Measurements from ENCODE around the gene ZNF524.

Gene ZNF524

GRCh38 chr19:55619286-55619685, 19.2 kb downstream of the ZNF524 start:
- in situ Hi-C loops (cut with MboI; ENCODE audit: low sequenced_read_pairs) = no loop called here

GRCh38 chr19:55620410-55621204, 20.5 kb downstream of the ZNF524 start:
- in situ Hi-C loops (cut with MboI; ENCODE audit: low sequenced_read_pairs) = loop anchor here (10.0 kb wide), 2 partner anchors 106 to 466 kb away; partner anchors contain the start of gene TNNI3

- in situ Hi-C loops (cut with MboI; ENCODE audit: low sequenced_read_pairs) = loop anchor here (10.0 kb wide), 2 partner anchors 106 to 466 kb away; partner anchors contain the start of gene TNNI3
Observed at GRCh38 chr19:55621205-55621672, 21.2 kb downstream of the ZNF524 start.

- in situ Hi-C loops (cut with MboI; ENCODE audit: low sequenced_read_pairs) = loop anchor here (10.0 kb wide), 2 partner anchors 107 to 467 kb away; partner anchors contain the start of gene TNNI3
Observed at GRCh38 chr19:55621673-55622231, 21.7 kb downstream of the ZNF524 start.

- in situ Hi-C loops (cut with MboI; ENCODE audit: low sequenced_read_pairs) = loop anchor here (10.0 kb wide), 2 partner anchors 108 to 468 kb away; partner anchors contain the start of gene TNNI3
Observed at GRCh38 chr19:55622242-55622969, 22.3 kb downstream of the ZNF524 start.

GRCh38 chr19:55623130-55623529, 23.0 kb downstream of the ZNF524 start:
- in situ Hi-C loops (cut with MboI; ENCODE audit: low sequenced_read_pairs) = loop anchor here (10.0 kb wide), 2 partner anchors 108 to 468 kb away; partner anchors contain the start of gene TNNI3

GRCh38 chr19:55623561-55623960, 23.5 kb downstream of the ZNF524 start:
- in situ Hi-C loops (cut with MboI; ENCODE audit: low sequenced_read_pairs) = loop anchor here (10.0 kb wide), 2 partner anchors 109 to 469 kb away; partner anchors contain the start of gene TNNI3

- in situ Hi-C loops (cut with MboI; ENCODE audit: low sequenced_read_pairs) = loop anchor here (10.0 kb wide), 2 partner anchors 110 to 470 kb away; partner anchors contain the start of gene TNNI3
Observed at GRCh38 chr19:55624109-55625003, 24.3 kb downstream of the ZNF524 start, which contains the start of gene ZNF784. TSS of gene ZNF784 (minus strand) at chr19:55624566. CDS start at chr19:55624561, 5 bp downstream.

GRCh38 chr19:55625004-55625326, 24.9 kb downstream of the ZNF524 start:
- in situ Hi-C loops (cut with MboI; ENCODE audit: low sequenced_read_pairs) = loop anchor here (10.0 kb wide), 2 partner anchors 110 to 470 kb away; partner anchors contain the start of gene TNNI3

- in situ Hi-C loops (cut with MboI; ENCODE audit: low sequenced_read_pairs) = loop anchor here (10.0 kb wide), 2 partner anchors 112 to 472 kb away; partner anchors contain the start of gene TNNI3
Observed at GRCh38 chr19:55626350-55626749, 26.3 kb downstream of the ZNF524 start.

GRCh38 chr19:55632463-55632834, 32.4 kb downstream of the ZNF524 start:
- in situ Hi-C loops (cut with MboI; ENCODE audit: low sequenced_read_pairs) = no loop called here

GRCh38 chr19:55633861-55634260, 33.8 kb downstream of the ZNF524 start:
- in situ Hi-C loops (cut with MboI; ENCODE audit: low sequenced_read_pairs) = no loop called here

- in situ Hi-C loops (cut with MboI; ENCODE audit: low sequenced_read_pairs) = no loop called here
Observed at GRCh38 chr19:55635334-55635717, 35.2 kb downstream of the ZNF524 start.

GRCh38 chr19:55635856-55636440, 35.9 kb downstream of the ZNF524 start:
- in situ Hi-C loops (cut with MboI; ENCODE audit: low sequenced_read_pairs) = no loop called here

- in situ Hi-C loops (cut with MboI; ENCODE audit: low sequenced_read_pairs) = no loop called here
Observed at GRCh38 chr19:55636723-55637122, 36.6 kb downstream of the ZNF524 start.

GRCh38 chr19:55637534-55637933, 37.4 kb downstream of the ZNF524 start:
- in situ Hi-C loops (cut with MboI; ENCODE audit: low sequenced_read_pairs) = no loop called here

- in situ Hi-C loops (cut with MboI; ENCODE audit: low sequenced_read_pairs) = no loop called here
Observed at GRCh38 chr19:55638864-55639359, 38.8 kb downstream of the ZNF524 start.

- in situ Hi-C loops (cut with MboI; ENCODE audit: low sequenced_read_pairs) = no loop called here
Observed at GRCh38 chr19:55640043-55640576, 40.0 kb downstream of the ZNF524 start.

Measured in HL-60/S4 treated with retinoic acid at 250 ng/mL for 4 days and 3 days (cell line).